ENCODE results near the gene TWNK.

DNA sequence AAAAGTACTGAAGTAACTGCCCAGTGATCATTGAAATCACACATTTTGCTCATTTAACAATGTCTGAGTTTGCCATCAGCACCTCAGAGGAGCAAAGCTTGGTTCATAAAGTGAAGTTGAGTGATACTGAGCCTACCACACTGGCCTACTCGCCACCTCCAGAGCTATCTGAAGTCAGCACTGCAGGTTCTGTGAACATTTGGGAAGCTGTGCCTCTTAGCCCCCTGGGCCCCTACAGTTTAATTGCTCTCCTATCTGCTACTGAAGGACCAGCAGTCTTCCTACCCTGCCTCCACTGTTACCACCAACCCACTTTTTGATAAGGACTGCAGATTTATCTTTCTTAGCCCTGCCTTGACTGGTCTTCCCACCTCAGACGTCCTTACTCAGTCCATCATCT lies 20.0 kb upstream of the TWNK start:
- TF ChIP-seq, protein P1, sequence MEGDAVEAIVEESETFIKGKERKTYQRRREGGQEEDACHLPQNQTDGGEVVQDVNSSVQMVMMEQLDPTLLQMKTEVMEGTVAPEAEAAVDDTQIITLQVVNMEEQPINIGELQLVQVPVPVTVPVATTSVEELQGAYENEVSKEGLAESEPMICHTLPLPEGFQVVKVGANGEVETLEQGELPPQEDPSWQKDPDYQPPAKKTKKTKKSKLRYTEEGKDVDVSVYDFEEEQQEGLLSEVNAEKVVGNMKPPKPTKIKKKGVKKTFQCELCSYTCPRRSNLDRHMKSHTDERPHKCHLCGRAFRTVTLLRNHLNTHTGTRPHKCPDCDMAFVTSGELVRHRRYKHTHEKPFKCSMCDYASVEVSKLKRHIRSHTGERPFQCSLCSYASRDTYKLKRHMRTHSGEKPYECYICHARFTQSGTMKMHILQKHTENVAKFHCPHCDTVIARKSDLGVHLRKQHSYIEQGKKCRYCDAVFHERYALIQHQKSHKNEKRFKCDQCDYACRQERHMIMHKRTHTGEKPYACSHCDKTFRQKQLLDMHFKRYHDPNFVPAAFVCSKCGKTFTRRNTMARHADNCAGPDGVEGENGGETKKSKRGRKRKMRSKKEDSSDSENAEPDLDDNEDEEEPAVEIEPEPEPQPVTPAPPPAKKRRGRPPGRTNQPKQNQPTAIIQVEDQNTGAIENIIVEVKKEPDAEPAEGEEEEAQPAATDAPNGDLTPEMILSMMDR (conservative IDR thresholded peaks at IDR 0.05; ENCODE audit: low read depth in 2 of 2), result no peak
- no peak for TF ChIP-seq REST (IDR thresholded peaks at IDR 0.05; ENCODE audit: unreplicated experiment)
- no peak for TF ChIP-seq POLR2AphosphoS5 (IDR thresholded peaks at IDR 0.05; ENCODE audit: low read depth)
- TF ChIP-seq EZH2 (IDR thresholded peaks at IDR 0.05; ENCODE audit: low read depth, unreplicated experiment), result no peak
- no peak for TF ChIP-seq JUNB (IDR thresholded peaks at IDR 0.05; ENCODE audit: unreplicated experiment)

All from GM23338 (cell line).